T-helper 1 cell (primary cell): Measurements from ENCODE around the gene MR1.

ENCODE experiments used
- DNase-seq, 5 donors: peaks; one replicate each; pipeline ENCODE4 v3.0.0-alpha.2; 2012 to 2020
- total RNA-seq, 4 donors: gene quantifications; one replicate each; lab custom pipeline; 2026; lab: John Stamatoyannopoulos, UW

MR1 gene
- total RNA-seq, result 21.9 to 44.0 (median 41.3) reads per million in 4 donors

DNA sequence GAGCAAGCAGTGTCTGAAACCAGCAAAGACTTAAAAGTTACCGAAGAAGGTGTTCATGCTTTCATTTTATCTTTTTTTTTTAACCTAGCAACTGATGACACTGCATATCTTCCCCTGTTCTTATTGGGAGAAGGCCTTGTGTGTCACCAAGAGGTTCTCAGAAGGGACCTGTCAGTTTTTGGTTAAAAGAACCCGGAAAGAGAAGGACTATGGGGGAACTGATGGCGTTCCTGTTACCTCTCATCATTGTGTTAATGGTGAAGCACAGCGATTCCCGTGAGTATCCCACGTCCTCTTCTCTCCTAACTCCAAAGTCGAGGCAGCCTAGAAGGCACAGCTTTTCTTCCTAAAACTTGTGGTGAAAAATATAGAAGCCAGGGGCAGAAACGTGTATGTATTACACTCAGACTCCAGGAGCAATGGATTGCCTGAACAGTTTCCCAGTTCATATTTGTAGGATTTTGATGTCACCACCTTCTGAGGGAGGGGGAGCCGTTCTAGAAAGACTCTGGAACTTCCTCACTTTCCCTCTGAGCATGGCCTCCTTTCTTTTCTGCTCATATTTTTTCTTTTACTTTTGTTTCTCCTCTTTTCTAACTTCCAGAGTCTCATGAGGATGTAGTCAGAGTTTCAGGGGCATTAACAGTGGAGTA lies at the start of gene MR1:
TSS of gene MR1 (plus strand) at position 185 of the 653 bp plus-strand sequence. CDS start at position 210, 25 bp downstream.
- peak in 4 of 5 donors; percentile 19 to 92 (median 43) for DNase-seq

DNA sequence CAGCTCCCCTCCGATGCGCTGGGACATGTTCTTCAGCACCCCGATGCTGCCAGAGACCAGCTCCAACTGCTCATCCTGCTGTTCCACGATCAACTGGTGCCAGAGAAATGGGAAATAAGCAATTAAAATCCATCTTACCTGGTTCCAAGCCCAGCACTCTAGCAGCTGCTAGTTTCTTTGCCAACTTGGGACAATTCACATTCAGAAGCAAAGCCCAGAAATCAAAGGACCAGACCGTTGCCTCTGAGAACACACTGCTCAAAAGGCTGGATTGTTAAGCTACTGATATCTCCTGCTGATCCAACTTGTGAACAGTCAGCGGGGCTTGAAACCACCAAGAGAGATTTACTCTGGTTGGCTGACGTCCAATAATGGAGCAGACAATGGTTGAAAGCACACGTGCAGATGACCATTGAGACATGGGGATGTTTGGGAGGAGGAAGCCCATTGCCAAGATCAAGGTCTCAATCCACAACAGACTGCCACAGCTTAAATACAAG lies 45.5 kb upstream of the MR1 start:
- DNase-seq, result no peak

DNA sequence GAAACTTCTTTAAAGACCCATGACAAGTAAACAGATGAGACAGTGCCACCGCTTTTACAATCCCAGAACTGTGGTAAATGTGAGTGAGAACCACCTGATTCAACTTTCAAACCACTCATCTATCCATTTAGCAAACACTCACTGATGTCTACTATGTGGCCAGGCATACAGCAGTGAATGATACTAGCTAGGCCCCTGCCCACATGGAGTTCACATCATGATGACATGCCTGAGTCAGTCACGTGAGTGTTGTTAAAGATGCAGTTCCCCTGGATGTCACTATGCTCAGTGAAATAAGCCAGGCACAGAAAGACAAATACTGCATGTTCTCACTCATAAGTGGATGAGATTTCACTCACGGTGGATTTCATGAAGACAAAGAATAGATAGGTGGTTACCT lies 39.5 kb upstream of the MR1 start:
- DNase-seq, result no peak

DNA sequence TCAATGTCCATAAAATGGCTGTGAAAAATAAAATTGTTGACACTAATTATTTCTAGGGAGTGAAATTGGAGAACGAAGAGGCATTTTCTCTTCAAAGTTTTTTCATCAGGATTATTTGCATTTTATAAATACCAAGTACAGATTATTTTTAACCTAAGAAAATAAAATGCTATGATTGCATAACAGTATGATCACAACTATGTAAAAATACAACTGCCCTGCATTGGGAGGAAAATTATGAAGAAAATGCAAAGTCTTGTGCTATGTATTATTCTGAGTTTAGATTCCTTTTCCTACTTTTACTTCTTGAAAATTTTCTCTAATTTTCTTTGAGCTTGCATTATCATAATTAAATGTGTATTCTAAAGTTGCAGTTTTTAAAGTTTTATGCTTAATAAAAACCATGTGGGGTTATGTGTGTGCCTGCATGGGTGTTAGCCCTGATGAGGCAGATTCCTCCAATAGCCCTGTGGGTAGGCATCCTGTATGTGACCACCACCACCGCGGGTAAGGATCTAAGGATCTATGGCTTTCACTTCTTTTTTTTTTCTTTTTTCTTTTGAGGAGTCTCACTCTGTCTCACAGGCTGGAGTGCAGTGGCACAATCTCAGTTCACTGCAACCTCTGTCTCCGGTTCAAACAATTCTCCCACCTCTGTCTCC lies 35.8 kb upstream of the MR1 start:
- DNase-seq, result no peak

DNA sequence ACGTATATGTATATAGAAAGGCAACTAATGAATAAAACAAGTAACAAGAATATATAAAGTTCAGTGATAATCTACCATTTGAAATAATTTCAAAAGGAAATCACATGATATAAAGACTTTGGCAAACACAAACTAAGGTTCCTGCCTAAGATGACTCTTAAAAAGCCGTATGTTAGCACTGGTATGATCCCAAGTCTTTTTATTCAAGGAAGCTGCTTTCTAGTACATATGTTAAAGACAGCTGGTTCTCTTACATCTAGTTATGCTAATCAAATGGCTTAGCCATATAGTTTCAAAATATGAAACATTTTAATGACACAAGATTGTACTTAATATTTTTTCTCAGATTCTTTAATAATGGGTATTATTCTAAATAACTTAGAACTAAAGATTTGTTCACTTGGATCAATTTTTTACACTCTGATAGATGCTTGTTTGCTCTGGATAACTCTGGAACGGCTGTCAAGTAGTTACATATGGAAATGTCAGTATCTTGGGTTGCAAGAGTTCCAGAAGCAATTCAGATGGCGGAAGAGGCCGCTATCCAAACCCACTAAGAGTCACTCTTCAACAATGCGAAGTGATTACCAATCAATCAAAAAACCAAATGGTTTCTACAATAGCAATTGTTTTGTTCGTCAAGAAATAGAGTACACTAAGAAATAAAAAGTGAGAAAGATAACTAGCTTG lies 32.5 kb upstream of the MR1 start:
- no peak for DNase-seq

DNA sequence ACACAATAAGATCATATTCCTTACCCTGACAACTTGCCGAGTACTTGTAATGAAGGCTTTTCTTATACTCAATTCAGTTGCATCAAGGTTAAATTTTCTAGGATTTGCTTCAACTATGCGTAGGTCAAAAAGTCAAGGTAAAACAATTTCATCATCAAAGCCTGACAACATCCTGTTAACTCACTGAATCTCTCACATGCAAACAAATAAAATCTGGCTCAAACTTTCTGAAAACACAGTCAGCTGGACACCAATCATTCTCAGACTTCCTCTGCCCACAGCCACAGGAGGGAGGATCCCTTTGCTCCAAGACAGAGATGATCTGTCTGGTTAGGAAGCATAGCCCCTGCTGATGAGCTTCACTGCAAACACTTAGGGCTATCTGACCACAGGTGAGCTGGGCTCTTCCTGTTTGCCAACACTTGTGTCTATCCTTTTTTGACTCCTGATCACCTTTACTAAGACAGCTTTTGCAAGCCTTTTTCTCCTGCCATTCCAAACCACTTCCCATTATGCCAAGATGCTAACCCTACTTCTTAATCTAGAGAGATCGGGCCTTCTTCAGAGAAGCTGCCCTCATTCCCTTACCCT lies 31.1 kb upstream of the MR1 start:
- no peak for DNase-seq

DNA sequence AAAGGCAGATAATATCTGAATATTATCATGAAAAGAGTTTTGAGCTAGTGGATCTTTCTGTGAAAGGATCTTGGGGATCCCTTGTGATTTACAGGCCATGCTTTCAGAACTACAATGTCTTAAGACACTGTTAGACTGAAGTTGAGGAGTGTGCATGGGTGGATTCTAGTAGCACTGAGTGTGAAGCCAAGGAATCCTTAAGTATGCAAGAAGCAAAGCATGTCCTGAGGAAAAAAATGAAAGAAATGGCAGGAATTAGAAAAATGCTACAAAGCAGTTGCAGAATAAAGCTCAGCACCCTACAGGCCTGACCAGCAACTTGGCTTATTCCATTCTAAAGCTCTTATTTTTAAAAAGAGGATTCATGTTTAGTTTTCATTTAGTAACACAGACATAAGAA lies 23.0 kb upstream of the MR1 start:
- no peak for DNase-seq

DNA sequence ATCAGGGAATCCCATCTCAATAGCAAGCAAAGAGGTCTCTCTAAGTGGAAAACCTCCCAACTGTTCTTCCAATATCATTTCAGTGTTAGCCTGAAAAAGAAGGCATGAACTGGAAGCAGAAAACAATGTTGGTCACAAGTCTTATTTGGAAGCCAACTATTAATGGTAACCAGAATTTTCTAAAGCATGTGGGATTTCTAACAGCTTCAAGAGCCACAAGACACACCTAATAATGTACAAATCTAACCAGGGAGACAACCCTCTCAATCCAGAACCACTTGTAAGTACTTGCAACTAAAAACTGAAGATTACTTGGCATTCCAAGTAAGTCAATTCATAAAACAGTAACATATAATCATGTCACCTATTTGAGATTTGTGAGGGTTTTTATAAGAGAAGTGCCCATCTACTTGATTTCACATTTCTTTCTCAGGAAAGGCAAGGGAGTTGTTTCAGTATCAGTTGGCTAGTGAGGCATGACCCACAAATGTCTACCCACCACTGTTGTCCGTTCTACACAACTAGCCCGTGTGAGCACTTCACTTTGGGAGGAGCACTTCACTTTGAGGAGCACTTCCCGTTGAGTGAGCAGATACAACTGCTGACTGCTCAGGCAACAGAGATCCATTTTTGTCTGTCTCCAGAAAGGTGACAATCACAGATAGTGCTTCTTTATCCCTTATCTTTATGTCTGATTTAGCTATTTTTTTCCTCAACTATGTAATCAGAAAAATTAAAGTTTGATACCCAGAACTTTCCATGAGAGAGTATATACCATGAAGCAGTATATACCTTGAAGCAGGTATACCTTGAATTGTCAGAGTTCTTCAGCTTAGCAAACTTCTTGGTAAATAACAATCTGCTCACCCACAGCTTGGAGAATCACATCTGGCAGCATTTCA lies 22.2 kb upstream of the MR1 start:
- no peak for DNase-seq

DNA sequence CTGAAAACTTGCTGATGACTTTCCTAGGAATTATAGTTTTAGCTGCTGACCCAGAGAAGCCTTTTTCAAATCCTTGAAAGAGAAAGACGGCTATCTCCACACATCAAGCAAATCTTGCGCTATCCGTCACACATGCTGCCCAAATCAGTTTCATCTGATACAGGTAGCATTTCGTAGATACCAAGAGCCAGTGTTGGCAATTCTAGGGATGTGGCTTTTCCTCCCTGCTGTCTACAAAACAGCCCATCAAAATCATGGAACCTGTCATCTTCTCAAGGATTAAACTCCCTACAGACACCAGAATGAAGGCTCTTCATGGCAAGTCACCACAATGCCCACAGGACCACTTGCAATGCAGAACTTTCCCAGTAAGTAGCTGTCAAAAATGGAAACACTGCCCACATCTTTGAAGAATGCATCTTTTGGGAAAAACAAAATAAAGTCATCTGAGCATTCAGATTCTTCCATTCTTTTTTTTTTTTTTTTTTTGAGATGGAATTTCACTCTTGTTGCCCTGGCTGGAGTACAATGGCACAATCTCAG lies 21.5 kb upstream of the MR1 start:
- DNase-seq, result no peak

DNA sequence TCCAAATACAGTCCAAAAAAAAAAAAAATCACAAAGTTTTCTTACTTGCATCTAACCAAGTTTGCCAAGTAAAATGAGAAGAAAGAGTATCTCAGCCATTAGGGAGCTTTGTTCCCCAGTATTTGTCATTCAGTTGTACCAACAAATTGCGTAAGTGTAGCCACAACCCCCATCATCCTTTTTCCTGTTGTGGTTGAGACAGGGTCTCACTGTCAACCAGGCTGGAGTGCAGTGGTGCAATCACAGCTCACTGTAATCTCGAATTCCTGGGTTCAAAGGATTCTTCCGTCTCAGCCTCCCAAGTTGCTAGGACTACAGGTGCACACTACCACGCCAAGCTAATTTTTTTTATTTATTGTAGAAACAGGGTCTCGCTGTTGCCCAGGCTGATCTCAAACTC lies 20.6 kb upstream of the MR1 start:
- no peak for DNase-seq

DNA sequence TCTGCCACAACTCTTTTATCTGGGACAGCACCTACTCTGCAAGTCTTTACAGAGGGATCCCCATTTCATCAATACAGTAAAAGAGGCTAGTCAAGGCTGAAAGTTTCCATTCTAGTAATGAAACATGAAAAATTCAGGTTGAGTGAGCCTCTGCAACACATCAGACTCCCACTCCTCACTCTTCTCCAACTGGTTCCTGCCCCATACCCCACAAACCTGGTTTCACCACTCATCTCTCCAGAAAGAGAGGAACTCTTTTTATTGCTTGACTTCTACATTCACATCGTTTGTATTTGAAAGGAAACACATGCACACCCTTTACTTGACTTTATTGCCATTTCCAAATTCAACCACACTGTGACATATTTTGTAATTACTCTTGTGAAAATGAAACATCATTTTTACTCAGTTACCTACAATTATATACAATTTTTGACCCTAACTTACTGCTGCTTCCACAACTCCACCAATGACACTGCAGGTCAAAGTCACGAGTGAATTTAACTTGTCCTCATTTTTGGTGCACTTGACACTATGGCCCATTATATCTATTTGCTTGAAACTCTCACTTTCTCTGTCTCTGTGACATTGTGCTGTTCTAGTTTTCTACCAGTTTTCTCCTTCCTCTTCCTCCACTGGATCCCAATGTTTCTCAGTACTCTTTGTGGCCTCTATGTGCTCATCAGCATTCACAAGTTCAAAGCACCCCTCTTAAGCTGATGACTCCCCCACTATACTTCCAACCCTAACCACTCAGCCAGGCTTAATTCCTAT lies 19.1 kb upstream of the MR1 start:
- peak in 1 of 5 donors; percentile 34 for DNase-seq

DNA sequence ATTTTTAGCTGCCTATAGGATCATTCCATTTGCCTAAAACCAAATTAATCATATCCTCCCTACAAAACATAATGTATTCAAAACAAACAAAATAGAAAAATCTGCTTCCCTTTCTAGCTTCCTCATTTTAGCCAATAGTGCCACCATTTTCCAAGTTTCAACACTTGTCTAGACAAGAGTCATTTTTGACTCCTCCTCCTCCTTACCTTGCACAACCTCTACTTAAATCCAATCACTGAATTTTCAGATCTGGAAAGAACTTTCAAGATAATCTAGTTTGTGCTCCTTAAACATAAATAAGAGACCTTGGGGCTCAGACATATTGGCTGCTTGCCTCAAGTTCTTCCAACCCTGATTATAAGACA lies 18.6 kb upstream of the MR1 start:
- DNase-seq, result no peak

DNA sequence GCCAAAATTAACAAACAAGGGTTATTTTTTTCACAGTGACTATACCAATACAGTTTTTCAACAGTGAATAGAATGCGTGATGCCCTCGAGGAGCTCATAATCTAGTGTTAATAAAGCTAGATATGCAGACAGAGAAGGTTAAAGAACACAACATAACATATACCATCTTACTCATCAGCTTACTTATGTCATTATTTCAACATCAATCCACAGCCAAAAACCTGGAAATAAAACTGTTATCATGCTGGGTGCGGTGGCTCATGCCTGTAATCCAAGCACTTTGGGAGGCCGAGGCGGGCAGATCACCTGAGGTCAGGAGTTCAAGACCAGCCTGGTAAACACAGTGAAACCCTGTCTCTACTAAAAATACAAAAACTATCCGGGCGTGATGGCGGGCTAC lies 17.2 kb upstream of the MR1 start:
- DNase-seq, result no peak

DNA sequence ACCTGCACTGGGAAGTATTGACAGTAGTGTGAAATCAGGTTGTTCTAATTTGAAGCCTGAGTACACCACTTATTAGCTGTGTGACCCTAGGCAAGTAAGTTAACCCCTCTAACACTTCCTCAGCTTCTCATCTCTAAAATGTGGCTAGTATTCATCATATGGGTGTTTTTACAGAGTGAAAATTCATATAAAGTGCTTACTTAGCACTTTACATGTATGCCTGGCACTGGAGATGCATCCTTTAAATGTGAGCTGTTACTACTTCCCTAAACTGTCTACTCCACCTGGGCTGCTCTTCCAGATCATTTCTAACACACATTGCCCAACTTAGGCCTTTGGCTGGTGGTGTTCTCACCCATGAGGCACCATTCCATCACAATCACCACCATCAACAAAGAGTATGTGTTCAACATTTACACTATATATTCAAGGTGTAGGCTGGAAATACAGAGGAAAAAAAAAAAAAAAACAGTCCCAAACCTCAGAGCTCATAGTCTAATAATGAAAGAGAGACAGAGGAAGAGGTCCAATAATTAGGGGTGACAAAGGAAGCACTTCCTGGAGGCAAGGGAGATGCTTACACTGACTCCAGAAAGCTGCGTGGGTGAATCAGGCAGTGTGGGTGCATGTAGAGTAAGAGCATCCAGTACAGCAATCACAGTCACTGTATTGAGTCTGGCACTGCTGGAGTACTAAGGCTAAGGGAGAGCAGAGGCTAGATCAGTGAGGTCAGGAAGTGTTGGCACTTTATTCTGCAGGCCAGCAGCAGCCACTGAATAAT lies 14.7 kb upstream of the MR1 start:
- DNase-seq, result peak in 1 of 5 donors; percentile 48

DNA sequence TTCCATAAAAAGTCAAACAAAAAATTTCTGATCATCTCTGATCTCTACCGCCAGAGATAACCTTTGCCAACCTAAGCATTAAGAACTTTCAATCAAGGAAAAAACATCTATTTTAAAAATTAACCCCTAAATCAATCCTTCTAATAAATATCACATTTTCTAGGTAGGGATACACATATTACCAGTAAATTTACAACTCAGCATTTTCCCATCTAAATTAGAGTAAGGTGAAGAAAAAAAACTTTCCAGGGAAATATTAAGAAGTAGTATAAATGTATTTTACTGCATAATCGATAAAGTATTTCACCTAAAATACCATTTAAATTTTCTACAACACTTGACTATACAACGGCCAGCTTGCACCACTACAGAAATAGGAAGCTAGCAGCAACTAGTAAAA lies 12.6 kb upstream of the MR1 start:
- DNase-seq, result no peak

DNA sequence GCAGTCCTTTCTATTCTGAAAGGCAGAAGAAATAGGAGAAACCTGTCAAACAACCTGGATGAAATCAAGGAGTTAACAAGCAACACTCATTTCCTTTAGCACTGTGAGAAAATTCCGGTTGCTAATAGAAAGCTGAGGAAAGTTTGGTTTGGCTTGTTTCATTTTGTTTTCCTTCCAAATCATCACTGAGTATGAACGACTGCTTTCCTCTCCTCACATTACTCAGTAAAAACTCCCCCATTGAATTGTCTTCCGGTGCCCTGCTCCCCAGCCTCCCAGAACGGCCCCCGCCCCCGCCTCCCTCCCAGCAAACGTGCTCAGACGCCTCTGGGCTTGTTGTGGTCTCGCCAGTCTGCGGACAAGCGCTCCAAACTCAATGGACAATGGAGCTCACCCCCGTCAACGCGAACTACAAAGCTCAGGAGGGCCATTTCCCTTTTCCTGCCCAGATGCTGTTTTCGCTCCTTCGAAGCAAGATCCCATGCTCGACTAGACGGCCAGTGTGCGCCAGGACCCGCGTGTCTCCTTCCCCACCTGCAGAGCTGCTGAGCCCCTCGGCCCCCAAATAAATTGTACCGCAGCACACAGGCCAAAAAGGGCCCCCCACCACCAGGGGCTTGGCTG lies 11.9 kb upstream of the MR1 start:
- DNase-seq, result peak; percentile 30 to 67 (median 44)

DNA sequence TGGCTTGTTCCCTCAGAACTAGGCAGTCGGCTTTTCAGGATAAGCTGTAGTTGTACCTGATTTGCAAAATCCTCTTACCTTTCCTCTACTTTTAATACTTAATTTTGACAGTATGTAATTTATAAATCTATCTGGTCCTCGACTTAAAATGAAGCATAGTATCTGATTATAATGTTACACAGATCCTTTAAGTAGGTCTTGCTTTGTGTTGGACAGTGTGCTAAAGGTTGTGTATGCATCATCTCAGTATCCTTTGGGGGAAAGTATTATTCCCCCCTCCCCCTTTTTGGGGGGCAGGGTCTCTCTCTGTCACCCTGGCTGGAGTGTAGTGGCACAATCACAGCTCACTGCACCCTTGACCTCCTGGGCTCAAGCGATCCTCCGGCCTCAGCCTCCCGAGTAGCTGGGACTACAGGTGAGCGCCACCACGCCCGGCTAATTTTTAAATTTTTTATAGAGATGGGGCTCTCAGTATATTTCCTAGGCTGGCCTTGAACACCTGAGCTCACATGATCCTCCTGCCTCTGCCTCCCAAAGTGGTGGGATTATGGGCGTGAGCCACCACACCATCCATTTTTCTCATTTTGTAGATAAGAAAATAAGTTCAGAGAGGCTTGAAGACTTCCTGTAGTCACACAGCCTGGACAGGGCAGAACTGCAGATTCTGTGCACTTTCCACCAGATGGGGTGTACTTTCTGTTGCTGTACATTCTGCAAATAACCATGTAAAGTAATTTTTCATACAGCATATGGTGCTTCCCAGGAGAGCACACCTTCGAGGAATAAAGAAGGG lies 10.3 kb upstream of the MR1 start:
- DNase-seq, result no peak

DNA sequence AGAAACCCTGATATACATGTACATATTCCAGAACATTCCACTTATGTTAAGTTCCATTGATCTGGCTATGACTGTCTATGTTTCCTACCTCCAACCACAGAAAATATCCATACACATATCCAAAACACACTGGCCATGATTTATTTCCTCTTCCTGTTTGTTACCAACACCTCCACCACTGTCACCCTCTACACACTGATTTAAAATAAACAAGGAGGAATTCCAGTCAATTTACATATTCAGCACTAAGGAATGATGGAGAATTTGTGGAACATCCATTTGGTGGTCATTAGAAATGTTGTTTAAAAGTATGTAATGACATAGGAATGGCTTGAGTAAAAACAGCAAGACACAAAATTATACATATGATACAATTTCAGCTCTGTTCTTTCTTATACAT lies 5.6 kb upstream of the MR1 start:
- no peak for DNase-seq

DNA sequence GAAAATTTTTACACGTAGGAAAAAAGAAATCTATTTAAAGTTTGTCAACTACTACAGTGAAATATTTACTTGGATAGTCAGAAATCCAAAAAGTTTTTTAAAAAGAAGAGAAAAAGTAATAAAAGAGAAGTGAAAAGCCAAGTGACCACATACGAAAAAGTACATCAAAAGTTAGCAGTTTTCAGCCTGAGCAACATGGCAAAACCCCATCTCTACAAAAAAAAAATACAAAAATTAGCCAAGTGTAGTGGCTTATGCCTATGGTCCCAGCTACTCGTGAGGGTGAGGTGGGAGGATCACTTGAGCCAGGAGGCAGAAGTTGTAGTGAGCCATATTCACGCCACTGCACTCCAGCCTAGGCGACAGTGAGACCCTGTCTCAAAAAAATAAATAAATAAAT lies 5.2 kb upstream of the MR1 start:
- no peak for DNase-seq
